WERI-Rb-1 (cell line): ENCODE results near the gene SMIM14.

Source experiments
- DNase-seq: peaks from one replicate; pipeline ENCODE4 v3.0.0-alpha.2; 2020
- H3K27ac ChIP-seq: fragments of 250-450 bp; sonication (Bioruptor Pico); 2 replicates; pipeline ENCODE4 v1.5.1; 2020; ENCODE audit warnings: mild to moderate bottlenecking, moderate library complexity
- H3K27me3 ChIP-seq: fragments of 250-450 bp; sonication (Bioruptor Pico); 2 replicates; pipeline ENCODE4 v1.5.1; 2021; ENCODE audit warnings: mild to moderate bottlenecking, low read depth, moderate library complexity; ENCODE audit not compliant: insufficient read depth, severe bottlenecking
- H3K36me3 ChIP-seq: fragments of 250-450 bp; sonication (Bioruptor Pico); 2 replicates; pipeline ENCODE4 v1.5.1; 2020; ENCODE audit warnings: mild to moderate bottlenecking, moderate library complexity
- H3K4me3 ChIP-seq: 2 replicates; pipeline ENCODE4 v1.5.1; 2011; ENCODE audit warnings: low read depth, mild to moderate bottlenecking, control low read depth, low read length
- H3K9me3 ChIP-seq: fragments of 250-450 bp; sonication (Bioruptor Pico); 2 replicates; pipeline ENCODE4 v1.5.1; 2021; ENCODE audit warnings: mild to moderate bottlenecking, moderate library complexity; ENCODE audit not compliant: severe bottlenecking
- TF ChIP-seq, protein P1 (sequence below): IDR thresholded peaks from 2 replicates; pipeline ENCODE4 v1.5.1; 2011; ENCODE audit warnings: low read depth, mild to moderate bottlenecking, control low read depth, inconsistent platforms, low read length

Gene SMIM14

DNA sequence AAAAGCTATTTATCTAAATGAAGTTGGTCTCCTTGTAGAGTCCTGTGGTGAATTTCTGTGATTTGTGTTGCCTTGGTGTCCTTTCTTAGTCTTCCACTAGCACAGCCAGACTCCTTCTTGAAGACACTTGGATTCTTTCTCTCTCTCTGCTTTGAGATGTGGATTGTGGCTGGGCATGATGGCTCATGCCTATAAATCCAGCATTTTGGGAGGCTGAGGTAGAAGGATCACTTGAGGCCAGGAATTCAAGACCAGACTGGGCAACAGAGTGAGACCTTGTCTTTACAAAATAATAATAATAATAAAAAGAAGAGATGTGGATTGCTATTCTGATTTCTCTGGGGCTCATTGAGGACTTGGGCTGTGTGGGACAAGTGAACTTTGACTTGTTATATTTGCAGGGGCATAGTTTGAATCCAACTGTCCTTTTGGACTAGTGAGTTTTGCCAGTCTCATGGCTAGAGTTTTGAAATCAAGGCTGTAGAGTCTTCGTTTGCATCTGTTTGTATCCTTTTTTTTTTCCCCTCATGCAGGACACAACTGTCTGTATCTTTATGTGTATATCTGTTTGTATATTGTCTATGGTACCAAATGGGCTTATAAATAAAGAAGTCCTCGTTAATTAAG lies 11.1 kb upstream of the SMIM14 start:
- no peak overlapping the region; the same call in 1 of the 2 replicates for H3K27ac ChIP-seq
- peaks cover 11% of the 10 kb centered on the region for H3K36me3 ChIP-seq
- no peaks in the 10 kb centered on the region for H3K27me3 ChIP-seq
- H3K4me3 ChIP-seq: no peak overlapping the region
- DNase-seq: no peak
- H3K9me3 ChIP-seq: no peaks in the 10 kb centered on the region
- TF ChIP-seq, protein P1, sequence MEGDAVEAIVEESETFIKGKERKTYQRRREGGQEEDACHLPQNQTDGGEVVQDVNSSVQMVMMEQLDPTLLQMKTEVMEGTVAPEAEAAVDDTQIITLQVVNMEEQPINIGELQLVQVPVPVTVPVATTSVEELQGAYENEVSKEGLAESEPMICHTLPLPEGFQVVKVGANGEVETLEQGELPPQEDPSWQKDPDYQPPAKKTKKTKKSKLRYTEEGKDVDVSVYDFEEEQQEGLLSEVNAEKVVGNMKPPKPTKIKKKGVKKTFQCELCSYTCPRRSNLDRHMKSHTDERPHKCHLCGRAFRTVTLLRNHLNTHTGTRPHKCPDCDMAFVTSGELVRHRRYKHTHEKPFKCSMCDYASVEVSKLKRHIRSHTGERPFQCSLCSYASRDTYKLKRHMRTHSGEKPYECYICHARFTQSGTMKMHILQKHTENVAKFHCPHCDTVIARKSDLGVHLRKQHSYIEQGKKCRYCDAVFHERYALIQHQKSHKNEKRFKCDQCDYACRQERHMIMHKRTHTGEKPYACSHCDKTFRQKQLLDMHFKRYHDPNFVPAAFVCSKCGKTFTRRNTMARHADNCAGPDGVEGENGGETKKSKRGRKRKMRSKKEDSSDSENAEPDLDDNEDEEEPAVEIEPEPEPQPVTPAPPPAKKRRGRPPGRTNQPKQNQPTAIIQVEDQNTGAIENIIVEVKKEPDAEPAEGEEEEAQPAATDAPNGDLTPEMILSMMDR: no peak

DNA sequence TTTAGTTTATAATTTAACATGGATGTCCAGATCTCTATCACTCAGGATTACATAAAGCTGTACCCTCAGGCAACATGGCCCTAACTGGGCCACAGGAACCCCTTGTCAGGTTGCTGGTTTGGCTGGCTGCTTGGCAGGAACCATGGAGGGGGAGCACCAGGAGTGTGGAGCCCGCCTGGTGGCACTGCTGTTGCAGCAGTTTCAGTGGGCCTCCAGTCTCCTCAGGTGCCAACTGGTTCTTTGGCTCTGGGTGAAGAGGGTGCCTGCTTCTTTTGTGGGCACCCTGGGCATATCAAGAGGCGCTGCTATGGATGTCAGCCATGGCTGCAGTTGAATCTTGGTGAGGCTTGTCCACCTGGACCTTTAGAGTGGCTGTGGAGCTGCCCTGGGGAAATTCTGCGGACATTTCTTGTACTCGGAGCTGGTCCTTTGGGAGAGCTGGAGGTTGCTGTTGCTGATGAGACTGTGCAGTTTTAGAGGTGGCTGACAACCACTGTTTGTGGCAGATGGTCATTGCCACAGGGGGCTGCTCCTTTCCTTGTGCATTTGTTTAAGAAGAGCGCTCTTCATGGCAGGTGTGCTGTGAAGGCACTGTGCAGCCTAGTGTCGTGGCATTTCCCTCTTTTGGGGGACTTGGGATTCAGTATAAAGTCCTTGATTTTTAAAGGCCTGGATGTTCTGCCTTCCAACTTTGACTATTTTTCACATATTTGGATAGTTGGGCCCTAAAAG lies 10.3 kb upstream of the SMIM14 start:
- TF ChIP-seq, protein P1: no peak
- H3K27ac ChIP-seq: no peak overlapping the region; the same call in 1 of the 2 replicates
- DNase-seq: no peak
- no peaks in the 10 kb centered on the region for H3K27me3 ChIP-seq
- no peaks in the 10 kb centered on the region for H3K9me3 ChIP-seq
- no peak overlapping the region for H3K4me3 ChIP-seq
- H3K36me3 ChIP-seq: peaks cover 11% of the 10 kb centered on the region

DNA sequence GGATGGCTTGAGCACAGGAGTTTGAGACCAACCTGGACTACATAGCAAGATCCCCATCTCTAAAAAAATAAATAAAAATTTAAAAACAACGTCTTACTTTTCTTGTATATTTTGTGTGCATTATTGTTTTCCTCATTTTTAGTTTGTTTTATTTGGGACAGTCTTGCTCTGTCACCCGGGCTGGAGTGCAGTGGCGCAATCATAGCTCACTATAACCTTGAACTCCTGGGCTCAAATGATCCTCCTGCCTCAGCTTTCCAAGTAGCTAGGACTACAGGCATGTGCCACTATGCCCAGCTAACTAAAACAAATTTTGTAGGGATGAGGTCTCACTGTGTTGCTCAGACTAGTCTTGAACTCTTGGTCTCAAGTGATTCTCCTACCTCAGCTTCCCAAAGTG lies 9.5 kb upstream of the SMIM14 start:
- no peak for DNase-seq
- Histone ChIP-seq H3K4me3 (no peak overlapping the region), H3K27ac (no peak overlapping the region), H3K27me3 (no peaks in the 10 kb centered on the region), H3K36me3 (peaks cover 11% of the 10 kb centered on the region), H3K9me3 (no peaks in the 10 kb centered on the region)
- TF ChIP-seq, protein P1: no peak

GRCh38 chr4:39642885-39643552 lies 4.4 kb upstream of the SMIM14 start:
- H3K27ac ChIP-seq: no peak overlapping the region
- TF ChIP-seq, protein P1: no peak
- H3K36me3 ChIP-seq: peaks cover 8% of the 10 kb centered on the region
- no peaks in the 10 kb centered on the region for H3K27me3 ChIP-seq
- no peaks in the 10 kb centered on the region for H3K9me3 ChIP-seq
- no peak for DNase-seq
- H3K4me3 ChIP-seq: no peak overlapping the region

GRCh38 chr4:39641451-39641850 lies 2.8 kb upstream of the SMIM14 start:
- Histone ChIP-seq H3K4me3 (no peak overlapping the region), H3K27me3 (no peaks in the 10 kb centered on the region), H3K27ac (no peak overlapping the region), H3K36me3 (peaks cover 7% of the 10 kb centered on the region), H3K9me3 (no peaks in the 10 kb centered on the region)
- DNase-seq: no peak
- TF ChIP-seq, protein P1: no peak
